ENCODE results near the gene RHOB.
"Not testable (repeated sequence)": the region's sequence is repeated elsewhere in the genome, so short reads cannot be mapped to it uniquely, and the experiment has no call there.

RHOB gene

GRCh38 chr2:20451761-20452499 lies 5.1 kb downstream of the RHOB start:
- no peak for DNase-seq (ENCODE audit: low read depth in 1 of 2, low spot score in 1 of 2)

GRCh38 chr2:20452551-20452950 lies 5.7 kb downstream of the RHOB start:
- DNase-seq (ENCODE audit: low read depth in 1 of 2, low spot score in 1 of 2): no peak

GRCh38 chr2:20453087-20453486 lies 6.2 kb downstream of the RHOB start:
- DNase-seq (ENCODE audit: low read depth in 1 of 2, low spot score in 1 of 2): no peak

GRCh38 chr2:20454036-20454981 lies 7.4 kb downstream of the RHOB start:
- DNase-seq (ENCODE audit: low read depth in 1 of 2, low spot score in 1 of 2): no peak

GRCh38 chr2:20455076-20455587 lies 8.3 kb downstream of the RHOB start:
- DNase-seq (ENCODE audit: low read depth in 1 of 2, low spot score in 1 of 2): no peak

- DNase-seq (ENCODE audit: low read depth in 1 of 2, low spot score in 1 of 2): no peak
These were observed 9.3 kb downstream of the RHOB start for GRCh38 chr2:20456116-20456571.

- no peak for DNase-seq (ENCODE audit: low read depth in 1 of 2, low spot score in 1 of 2)
These were observed 10.0 kb downstream of the RHOB start for GRCh38 chr2:20456636-20457426.

GRCh38 chr2:20457661-20458630 lies 11.1 kb downstream of the RHOB start:
- no peak for DNase-seq (ENCODE audit: low read depth in 1 of 2, low spot score in 1 of 2)

- DNase-seq (ENCODE audit: low read depth in 1 of 2, low spot score in 1 of 2): not testable (repeated sequence)
These were observed 12.0 kb downstream of the RHOB start for GRCh38 chr2:20458737-20459484.

GRCh38 chr2:20465716-20466394 lies 19.0 kb downstream of the RHOB start:
- DNase-seq (ENCODE audit: low read depth in 1 of 2, low spot score in 1 of 2): no peak

- no peak for DNase-seq (ENCODE audit: low read depth in 1 of 2, low spot score in 1 of 2)
These were observed 21.1 kb downstream of the RHOB start for GRCh38 chr2:20467789-20468548.

GRCh38 chr2:20468549-20469500 lies 22.0 kb downstream of the RHOB start:
- DNase-seq (ENCODE audit: low read depth in 1 of 2, low spot score in 1 of 2): no peak

- DNase-seq (ENCODE audit: low read depth in 1 of 2, low spot score in 1 of 2): no peak
These were observed 22.7 kb downstream of the RHOB start for GRCh38 chr2:20469595-20469994.

GRCh38 chr2:20470211-20470610 lies 23.3 kb downstream of the RHOB start:
- no peak for DNase-seq (ENCODE audit: low read depth in 1 of 2, low spot score in 1 of 2)

GRCh38 chr2:20471148-20471547 lies 24.3 kb downstream of the RHOB start:
- DNase-seq (ENCODE audit: low read depth in 1 of 2, low spot score in 1 of 2): no peak

GRCh38 chr2:20471902-20472559 lies 25.2 kb downstream of the RHOB start:
- DNase-seq (ENCODE audit: low read depth in 1 of 2, low spot score in 1 of 2): no peak

Data from activated T-helper 1 cell treated with anti-CD3 and anti-CD28 coated beads, Interleukin-2, amount 50 U/mL, for 16 hours (primary cell).